Esophagus squamous epithelium (tissue), 4 donors: ENCODE data around the gene PIGU.
"Not testable (repeated sequence)": the region's sequence is repeated elsewhere in the genome, so short reads cannot be mapped to it uniquely, and the experiment has no call there.

Experiments used
- CTCF ChIP-seq, 6 experiments: fragments of 450-650 bp in 4 of 6; fragments of 200-600 bp in 2 of 6; sonication (generic) in 2 of 6; IDR thresholded peaks; one replicate each; pipeline ENCODE4 v1.5.1; 2016 to 2019; ENCODE audit warnings: antibody characterized with exemption in 6 of 6, mild to moderate bottlenecking in 4 of 6, moderate library complexity in 4 of 6
- POLR2A ChIP-seq, 4 donors: fragments of 450-650 bp; IDR thresholded peaks; one replicate each; pipeline ENCODE4 v1.6.1; 2017; ENCODE audit warnings: antibody characterized with exemption in 4 of 4, mild to moderate bottlenecking in 4 of 4, moderate library complexity in 3 of 4

- TF ChIP-seq CTCF, POLR2A (IDR thresholded peaks at IDR 0.05): not testable (repeated sequence)
Measured at GRCh38 chr20:34722560-34722959, 45.7 kb upstream of the PIGU start.
